Activated CD4-positive, alpha-beta T cell treated with anti-CD3 and anti-CD28 coated beads, Interleukin-10, Interleukin-2, amounts not matched to agents 100 ng/mL and 50 ng/mL, durations not matched to agents 16 hours and 8 hours (primary cell): Measurements from ENCODE around the gene SMC3.
"Not testable (repeated sequence)": the region's sequence is repeated elsewhere in the genome, so short reads cannot be mapped to it uniquely, and the experiment has no call there.

Experiments used
- DNase-seq: peaks from one replicate; pipeline ENCODE4 v3.0.0-alpha.2; 2020

SMC3 gene

DNA sequence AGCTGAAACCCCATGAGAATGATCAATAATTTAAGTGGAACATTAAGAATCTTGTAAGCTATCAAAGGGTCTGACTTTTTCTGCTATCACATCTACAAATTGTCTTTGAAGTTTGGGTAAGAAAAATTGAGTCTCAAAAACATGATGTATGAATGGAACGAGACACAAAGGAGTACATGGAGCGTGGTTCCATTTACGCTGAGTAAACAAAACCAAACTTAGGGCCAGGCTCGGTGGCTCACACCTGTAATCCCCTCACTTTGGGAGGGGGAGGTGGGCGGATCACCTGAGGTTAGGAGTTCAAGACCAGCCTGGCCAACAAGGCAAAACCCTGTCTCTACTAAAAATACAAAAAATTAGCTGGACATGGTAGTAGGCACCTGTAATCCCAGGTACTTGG is 24.3 kb downstream of the SMC3 start:
- DNase-seq = no peak

DNA sequence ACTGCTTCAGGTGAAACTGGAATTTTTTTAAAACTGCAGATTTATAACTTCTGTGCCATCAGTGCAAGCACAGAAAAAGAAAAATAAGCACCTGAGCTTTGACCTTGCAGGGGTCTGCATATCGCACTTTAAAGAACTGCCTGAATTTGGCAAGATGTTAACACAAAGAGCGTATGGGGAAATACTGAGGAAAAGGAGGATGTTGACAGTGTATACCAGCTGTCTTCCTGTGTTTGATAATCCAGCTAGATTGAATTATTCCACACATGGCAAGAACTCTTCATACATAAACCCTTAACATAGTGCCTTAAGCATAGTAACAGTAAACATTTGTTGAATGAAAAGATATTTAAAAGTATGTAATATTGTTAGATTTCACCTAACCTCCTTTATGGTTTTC is 30.0 kb downstream of the SMC3 start:
- DNase-seq = no peak

DNA sequence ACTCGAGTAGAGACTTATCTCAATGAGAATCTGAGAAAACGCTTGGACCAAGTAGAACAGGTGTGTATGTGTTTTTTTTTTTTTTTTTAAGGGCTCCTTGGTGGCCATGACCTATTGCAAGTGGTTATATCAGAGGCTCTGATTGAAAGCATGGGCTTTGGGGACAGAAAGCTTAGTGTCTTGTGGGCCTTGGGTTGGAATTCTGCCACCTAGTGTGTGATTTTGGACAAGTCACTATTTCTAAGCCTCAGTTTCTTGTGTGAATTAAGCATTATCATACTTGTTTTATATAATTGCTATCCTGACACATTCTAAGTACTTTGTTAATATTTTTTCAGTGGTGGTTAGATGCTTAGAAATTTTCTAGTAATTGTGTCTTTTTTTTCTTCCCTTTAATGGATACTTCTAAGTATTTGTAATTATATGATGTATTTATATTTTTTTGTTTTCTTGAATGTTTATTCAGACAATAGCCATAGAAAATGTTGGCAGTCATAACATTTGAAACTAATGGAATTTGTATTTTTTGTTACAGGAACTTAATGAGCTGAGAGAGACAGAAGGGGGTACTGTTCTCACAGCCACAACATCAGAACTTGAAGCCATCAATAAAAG is 33.1 kb downstream of the SMC3 start:
- peak; percentile 66 for DNase-seq

DNA sequence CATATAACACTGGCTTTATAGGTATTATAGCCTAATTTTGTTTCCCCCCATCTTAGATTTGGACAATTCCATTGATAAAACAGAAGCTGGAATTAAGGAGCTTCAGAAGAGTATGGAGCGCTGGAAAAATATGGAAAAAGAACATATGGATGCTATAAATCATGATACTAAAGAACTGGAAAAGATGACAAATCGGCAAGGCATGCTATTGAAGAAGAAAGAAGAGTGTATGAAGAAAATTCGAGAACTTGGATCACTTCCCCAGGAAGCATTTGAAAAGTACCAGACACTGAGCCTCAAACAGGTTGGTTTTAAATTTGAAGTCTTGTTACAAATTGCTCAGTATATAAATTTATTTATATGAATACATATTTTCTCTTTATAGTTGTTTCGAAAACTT is 34.1 kb downstream of the SMC3 start:
- no peak for DNase-seq

DNA sequence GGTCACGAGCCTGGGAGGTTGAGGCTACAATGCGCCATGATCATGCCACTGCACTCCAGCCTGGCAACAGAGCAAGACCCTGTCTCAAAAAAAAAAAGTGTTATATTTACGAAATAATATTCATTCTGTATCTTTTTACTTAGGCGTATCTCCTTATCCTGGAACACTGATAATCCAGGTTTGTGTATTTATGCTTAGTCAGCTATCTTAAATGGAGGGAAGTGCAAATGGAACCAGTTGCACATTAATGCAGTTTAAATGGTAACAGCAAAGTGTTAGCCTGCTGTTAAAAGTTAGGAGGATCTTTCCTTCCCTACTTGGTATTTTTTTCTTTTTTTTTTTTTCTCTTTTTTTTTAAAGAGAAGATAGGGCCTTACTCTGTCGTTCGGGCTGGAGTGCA is 40.6 kb downstream of the SMC3 start:
- no peak for DNase-seq

DNA sequence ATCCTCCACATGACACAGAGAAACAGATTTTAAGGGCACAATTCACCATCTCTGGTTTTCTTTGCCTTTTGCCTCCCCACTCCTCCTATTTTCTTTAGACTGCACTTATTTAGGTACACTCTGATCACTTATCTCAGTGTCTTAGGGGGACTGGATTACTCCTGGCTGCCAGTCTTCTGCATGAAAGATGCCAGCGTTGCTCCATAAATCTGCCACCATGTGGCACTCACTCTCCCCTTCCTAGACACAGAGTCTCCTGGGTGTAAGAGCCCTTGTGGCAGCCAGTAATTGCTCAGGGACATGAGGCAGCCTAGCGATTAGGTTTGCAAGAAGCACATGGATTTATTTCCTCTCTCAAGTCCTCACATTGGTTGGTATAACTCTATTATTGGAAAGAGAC is 42.1 kb downstream of the SMC3 start:
- DNase-seq = no peak

DNA sequence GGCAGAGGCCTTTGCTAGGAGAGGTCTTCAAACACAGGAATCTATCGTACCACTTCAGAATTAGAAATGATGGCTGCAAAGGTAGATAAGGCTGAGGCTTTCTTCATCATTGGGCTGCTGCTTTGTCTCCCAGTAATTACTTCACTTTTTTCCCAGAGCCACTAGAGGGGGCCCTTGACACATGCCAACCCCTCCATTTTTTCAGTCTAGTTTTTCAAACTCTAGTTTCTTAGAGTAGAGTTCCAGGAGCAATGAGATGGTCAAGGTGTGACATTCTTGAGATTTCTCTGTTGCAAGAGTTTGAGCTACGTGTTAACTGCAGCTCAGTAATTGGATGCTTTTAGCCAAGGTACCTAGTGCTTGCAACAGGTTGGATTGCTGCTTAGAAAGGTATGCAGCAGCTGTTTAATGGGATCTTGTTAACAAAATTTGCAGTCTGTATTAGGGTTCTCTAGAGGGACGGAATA is 42.8 kb downstream of the SMC3 start:
- peak; percentile 76 for DNase-seq

DNA sequence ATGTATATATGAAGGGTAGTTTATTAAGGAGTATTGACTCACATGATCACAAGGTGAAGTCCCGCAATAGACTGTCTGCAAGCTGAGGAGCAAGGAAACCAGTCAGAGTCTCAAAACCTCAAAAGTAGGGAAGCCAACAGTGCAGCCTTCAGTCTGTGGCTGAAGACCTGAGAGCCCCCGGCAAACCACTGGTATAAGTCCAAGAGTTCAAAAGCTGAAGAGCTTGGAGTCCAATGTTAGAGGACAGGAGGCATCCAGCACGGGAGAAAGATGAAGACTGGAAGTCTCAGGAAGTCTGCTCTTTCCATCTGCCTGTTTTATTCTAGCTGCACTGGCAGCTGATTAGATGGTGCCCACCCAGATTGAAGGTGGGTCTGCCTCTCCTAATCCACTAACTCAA is 43.3 kb downstream of the SMC3 start:
- not testable (repeated sequence) for DNase-seq

DNA sequence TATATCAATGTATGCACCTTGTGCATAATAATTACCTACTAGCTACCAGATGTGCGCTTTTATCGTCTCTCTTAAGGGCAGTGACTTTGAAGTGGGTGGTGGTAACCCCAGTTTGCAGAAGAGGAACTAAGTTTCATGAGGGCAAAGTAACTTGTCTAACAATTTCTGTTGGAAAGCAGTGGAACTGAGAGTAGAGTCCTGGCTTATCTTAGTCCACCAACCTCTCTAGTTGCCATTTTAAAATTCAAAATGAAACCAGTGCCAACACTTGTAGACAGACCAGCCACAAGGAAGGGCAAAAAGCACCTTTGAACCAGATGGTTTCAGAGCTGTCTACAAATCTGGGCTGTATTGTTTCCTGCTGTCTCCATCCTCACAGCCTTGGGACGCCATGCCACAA is 44.6 kb downstream of the SMC3 start:
- peak; percentile 54 for DNase-seq

DNA sequence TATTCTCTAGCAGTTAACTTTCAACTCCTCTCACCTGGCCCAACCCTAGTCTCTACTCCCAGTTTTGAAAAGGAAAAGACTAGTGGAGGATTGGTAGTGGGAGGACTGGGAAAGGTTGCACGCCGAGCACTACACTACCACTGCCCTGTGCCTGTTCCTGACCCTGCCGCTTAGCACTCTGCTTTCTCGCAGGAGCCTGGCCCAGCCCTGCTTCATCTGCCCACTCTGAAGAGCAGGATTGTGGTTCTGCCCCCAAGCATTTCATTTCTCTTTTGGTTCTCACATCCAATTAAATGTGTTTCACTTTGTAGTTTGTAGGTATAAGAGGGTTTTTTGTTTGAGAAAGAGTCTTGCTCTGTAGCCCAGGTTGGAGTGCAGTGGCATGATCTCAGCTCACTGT is 45.1 kb downstream of the SMC3 start:
- no peak for DNase-seq

DNA sequence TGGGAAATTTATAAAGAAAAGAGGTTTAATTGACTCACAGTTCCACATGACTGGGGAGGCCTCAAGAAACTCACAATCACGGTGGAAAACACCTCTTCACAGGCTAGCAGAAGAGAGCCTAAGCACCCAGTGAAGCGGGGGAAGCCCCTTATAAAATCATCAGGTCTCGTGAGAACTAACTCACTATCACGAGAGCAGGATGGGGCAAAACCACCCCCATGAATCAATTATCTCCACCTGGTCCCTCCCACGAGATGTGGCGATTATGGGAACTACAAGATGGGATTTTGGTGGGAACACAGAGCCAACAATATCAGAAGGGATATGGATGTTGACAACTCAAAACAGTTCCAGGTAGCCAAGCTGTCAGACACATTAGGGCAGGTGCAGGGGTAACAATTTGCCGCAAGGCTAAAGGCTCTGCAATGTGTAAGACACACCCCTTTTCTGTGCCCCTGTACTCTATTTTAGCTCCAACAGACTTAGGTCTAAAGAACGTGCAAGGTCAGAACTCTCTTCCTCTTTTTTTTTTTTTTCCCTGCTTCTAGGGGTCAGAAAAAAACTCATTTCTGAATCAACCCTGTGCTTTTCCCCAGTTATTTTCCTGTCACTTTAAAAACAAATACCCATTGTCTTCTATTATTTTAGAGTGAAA is 46.0 kb downstream of the SMC3 start:
- peak; percentile 64 for DNase-seq

DNA sequence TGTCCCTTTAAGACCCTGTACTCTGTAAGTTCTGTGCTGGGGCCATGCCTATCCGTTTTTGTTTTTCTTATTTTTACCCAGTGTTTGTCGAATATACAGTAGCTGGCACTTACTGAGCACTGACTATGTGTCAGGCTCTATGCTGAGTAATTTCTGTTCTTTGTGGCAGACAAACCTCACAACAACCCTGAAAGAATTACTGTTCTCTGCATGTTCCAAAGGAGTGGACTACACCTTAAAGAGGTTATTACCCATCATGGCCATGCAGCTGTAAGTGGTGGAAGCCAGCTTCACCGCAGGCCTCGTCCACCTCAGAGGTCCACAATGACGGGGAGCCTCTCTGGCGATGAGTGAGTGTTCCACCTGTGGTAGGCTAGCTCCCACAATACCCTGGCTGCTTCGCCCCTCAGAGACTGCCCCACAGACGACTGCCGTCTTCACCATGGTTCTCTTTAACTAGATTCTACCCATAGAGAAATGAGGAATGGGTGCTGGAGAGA is 46.6 kb downstream of the SMC3 start:
- DNase-seq = peak; percentile 83

DNA sequence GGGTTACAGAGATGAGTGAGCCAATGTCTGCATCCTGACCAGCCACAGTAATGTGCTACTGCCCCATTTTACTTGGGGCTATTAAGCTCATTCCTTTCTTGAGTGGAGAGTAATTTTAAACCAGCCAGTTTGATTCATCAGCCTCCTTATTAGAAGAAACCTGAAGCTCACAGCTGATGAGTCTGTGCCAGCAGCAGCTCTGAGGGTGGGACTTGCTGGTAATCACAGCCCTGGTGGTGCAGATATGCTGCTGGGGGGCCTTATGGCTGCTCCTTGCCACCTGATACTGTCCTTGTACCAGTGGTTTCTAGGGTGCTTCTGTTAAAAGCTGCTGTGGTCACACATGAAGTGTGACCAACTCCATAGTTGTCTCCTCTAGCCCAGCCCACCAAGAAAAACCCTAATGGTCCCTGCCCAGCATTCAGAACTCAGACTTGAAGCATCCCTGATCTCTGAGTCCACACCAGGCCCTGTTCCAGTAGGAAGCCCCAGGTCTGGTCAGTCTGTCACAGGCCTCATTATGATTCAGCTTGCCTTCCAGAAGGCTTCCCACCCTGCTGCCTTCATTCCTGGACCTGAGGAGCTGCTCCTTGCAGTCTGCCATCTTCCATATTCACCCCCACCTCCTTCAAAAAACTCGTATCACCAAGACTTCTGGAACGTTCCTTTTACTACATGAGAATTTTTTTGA is 47.7 kb downstream of the SMC3 start:
- DNase-seq = peak; percentile 26

DNA sequence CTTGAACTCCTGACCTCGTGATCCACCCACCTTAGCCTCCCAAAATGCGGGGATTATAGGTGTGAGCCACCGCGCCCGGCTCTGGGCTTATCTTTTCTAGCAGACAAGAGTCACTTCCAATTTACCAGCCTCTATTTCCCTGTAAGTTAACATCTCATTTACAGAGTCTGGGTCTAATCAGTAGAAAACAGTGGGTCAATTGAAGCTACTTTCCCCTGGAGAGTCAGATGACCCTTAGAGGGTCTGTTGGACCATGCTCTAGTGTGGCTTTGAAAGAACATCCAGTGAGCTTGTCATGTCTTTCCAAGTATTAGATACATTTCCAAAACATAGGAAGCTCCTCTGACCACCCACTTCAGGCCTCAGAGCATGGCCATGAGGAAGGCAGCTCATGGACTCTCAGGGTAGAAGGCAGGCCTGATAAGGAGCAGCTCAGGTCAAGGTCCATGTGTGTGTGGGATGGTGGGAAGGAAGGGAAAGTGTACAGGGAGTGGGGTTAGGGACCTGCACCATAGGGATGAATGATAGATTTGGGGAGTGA is 49.1 kb downstream of the SMC3 start:
- DNase-seq = no peak

DNA sequence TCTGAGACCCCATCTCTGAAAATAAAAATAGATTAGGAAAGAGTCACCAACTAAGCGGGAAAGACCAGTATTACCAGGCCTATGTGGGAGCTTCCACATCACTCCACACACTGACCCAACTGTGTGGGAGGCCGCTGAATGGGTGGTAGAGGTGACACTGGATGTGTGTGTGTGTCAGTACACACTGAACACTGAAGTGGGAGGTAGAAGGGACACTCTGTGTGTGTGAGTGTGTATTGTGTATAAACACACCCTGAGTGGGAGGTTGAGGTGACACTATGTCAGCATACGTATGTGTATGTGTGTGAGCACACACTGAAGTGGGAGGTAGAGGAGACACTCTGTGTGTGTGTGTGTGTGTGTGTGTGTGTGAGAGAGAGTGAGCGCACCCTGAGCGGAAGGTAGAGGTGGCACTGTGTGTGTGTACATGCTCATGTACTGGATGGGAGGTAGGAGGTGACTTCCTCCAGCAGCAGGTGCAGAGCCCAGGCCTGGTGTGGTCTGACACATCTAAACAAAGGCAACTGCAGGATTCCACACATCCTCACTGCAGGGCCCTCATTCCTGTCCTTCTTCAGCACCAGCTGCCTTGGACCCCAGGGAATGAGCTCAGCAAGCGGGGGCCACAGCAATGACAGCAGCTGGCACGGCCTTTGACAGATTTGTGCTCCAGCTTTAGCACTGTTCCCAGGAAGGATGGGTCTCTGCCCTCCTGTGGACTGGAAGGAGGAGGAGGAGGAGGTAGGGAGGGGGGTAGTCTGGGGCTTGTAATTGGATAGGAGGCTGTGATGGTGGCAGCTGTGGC is 50.1 kb downstream of the SMC3 start:
- no peak for DNase-seq

DNA sequence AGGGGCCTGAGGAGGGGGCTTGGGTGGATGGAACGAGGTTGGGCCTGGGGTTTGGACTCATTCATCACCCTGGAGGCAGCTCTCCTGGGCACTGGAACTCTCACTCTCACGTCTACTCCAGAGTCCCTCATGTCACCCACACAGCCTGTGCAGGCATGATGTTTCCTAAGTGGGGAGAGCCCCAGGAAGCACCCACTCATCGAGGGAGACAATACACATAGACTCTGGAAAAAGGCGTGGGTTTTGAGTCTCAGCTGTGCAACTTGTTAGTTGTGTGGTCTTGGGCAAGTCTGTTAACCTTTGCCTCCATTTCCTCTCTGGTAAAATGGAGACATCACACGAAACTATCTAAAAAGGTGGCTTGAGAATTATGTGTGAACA is 50.7 kb downstream of the SMC3 start:
- DNase-seq = peak; percentile 47

DNA sequence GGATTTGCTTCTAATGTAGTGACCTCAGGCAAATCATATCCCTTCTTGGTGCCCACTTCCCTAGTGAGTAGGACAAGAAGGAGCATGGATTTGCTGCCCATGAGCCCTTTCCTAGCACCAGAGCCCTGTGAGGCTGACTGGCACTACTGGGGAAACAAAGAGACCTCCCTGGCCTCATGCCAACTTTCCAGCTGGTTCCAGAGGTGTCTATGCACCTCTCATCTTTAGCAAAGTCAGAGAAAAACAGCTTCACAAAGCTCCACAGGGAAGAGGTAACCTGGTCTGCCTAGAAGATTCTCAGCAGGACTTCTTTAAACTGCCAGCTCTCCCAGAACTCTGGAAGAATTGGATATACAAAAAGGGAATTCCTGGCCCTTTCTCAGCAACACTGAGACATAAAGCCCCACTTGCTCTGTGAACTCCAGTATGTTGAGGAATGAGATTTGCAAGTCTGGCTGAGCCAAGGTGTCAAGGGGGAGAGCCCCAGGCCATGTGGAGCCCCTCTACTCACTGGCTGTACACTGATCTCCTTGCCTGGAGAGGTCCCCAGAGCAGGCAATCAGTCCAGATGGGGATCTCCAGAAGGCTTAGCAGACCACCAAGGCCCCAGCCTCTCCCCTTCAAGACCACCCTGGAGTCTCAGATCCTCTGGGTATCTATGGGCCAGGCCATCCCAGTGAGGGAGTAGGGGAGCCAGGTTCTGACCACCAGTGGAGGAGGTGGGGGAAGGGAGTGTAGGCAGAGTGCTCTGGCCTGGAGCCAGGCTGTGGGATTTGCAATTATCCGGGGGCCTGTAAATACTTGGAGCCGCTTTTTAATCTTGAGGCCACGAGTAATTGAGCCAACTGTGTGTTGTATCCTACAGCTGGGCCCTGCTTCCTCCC is 52.3 kb downstream of the SMC3 start:
- DNase-seq = no peak

DNA sequence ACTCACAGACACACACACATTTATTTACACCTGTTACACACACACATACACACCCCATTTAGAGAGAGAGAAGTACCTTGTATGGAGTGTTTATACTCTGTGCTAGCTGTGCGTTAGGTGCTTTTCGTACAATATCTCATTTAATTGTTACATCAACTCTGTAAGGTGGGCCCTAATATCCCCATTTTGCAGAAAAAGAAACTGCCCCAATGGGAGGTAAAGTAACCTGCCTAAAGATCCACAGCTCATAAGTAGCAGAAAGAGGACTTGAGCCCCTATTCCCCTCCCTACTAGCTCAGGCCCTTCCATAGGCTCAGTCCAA is 52.9 kb downstream of the SMC3 start:
- DNase-seq = no peak

DNA sequence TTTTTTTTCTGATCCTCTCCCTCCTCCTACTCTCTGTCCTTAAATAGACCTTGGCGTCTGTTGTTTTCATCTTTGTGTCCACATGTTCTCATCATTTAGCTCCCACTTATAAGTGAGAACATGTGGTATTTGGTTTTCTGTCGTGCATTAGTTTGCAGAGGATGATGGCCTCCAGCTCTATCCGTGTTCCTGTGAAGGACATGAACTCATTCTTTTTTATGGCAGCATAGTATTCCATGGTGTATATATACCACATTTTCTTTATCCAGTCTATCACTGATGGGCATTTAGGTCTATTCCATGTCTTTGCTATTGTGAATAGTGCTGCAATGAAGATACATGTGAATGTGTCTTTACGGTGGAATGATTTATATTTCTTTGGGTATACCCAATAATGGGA is 55.8 kb downstream of the SMC3 start:
- DNase-seq = not testable (repeated sequence)

DNA sequence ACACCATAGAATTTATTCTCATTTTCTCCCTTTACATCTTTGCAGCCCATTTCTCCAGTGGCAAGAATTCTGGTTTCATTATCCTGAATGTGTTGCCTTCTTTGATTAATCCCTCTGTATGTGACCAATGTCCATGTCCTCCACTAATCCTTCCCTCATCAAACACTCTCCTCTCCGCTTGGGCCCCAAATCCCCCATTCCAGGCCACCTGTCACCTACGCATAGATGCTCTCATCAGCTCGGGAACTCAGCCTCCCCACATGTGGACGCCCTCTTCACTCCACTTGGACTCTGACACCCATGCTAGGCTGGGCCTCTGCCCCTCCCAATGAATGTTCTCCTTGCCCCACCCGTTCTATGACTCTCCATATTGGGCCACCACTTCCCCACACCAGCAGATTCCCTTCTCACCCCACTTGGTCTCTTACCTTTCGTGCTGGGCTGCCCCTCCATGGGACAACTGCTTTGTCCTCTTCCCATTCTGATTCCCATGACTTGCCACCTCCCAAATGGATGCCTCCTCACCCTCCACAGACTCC is 57.9 kb downstream of the SMC3 start:
- no peak for DNase-seq

DNA sequence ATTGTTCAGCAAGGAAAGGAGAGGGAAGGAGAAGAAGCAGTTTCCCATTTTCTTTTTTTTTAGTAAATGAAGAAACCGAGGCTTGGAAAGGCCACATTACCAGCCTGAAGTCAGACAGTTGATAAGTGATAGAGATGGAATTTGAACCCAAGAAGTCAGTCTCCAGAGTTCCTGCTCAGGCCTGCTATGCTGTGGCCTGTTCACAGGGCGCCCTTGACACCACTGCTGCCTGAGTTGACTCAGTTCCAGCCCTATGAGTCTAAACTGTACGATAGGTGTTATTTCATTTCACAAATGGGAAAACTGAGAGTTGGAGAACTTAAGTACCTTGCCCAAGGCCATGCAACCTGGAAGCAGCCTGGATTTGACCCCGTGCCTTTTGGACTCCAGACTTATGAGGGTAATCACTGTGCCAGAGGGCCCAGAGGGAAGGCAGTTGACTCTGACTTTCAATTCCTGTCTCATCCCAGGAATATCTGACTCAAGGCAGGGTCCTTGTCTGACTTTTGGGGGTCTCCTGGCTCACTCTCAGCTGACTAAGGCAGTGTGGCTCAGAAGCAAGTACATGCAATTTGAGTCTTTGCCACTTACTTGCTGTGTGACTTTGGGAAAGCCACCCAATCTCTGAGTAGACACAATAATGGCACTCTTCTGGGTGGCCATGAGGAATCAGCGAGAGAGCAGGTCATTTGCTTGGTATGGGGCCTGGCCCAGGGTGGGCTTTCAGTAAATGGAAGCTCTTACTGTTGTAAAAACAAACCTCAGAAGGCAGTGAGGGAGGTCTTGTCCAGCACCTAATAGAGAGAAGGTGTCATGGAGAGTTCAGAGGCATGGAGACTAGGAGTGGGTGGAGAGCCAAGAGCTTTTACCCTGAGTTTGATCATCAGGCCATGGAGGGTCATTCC is 58.7 kb downstream of the SMC3 start:
- DNase-seq = no peak
